Hepatocyte (in vitro differentiated cells): Measurements from ENCODE around the gene DOCK7.

ENCODE experiments used
- CTCF ChIP-seq: fragments of 200-600 bp; sonication (generic); IDR thresholded peaks from 2 replicates; pipeline ENCODE4 v1.5.1; 2016; ENCODE audit warnings: antibody characterized with exemption, mild to moderate bottlenecking; ENCODE audit not compliant: poor library complexity
- EZH2 ChIP-seq: fragments of 200-600 bp; sonication (generic); IDR thresholded peaks from 2 replicates; pipeline ENCODE4 v1.6.1; 2016; ENCODE audit warnings: antibody characterized with exemption, mild to moderate bottlenecking, borderline replicate concordance

- TF ChIP-seq EZH2: no peak
- TF ChIP-seq CTCF: no peak
Observed at GRCh38 chr1:62457955-62458354, 230.2 kb downstream of the DOCK7 start.
